Ovary (tissue), 3 donors: Measurements from ENCODE around the gene CADM2.

Experiments
- EP300 ChIP-seq: sonication (generic); formaldehyde crosslinking; IDR thresholded peaks from one replicate; pipeline ENCODE4 v1.6.1; 2017; ENCODE audit warnings: antibody characterized with exemption
- POLR2A ChIP-seq: fragments of 450-650 bp; IDR thresholded peaks from one replicate; pipeline ENCODE4 v1.6.1; 2017; ENCODE audit warnings: antibody characterized with exemption, mild to moderate bottlenecking, moderate library complexity
- TF ChIP-seq, protein P1 (sequence below), 3 donors: fragments of 450-650 bp in 2 of 3; fragments of 200-600 bp in 1 of 3; IDR thresholded peaks; one replicate each; pipeline versions ENCODE4 v1.5.1 to v1.8.0; 2016 to 2022; ENCODE audit warnings: antibody characterized with exemption in 3 of 3, mild to moderate bottlenecking in 1 of 3
- donor health status: DM: no; HTN: no; CAD: no.

DNA sequence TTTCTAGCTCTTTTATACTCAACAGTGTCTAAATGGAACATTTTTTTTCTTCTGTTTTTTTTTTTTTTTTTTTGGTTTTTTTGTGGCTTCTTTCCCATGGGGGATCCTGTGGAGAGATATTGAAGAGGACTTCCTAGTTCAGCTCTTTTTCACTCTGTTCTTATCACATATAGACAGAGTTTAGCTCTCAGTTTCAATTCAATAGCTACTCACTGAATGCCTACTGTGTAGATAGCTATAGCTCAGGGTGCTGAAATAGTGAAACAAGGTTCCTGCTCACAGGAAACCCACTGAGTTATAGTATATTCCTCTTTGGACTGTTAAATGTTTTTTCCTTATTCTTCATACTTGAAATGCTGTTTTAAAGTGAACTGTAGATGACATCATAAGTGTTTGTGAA lies 918.8 kb downstream of the CADM2 start:
- TF ChIP-seq, protein P1, sequence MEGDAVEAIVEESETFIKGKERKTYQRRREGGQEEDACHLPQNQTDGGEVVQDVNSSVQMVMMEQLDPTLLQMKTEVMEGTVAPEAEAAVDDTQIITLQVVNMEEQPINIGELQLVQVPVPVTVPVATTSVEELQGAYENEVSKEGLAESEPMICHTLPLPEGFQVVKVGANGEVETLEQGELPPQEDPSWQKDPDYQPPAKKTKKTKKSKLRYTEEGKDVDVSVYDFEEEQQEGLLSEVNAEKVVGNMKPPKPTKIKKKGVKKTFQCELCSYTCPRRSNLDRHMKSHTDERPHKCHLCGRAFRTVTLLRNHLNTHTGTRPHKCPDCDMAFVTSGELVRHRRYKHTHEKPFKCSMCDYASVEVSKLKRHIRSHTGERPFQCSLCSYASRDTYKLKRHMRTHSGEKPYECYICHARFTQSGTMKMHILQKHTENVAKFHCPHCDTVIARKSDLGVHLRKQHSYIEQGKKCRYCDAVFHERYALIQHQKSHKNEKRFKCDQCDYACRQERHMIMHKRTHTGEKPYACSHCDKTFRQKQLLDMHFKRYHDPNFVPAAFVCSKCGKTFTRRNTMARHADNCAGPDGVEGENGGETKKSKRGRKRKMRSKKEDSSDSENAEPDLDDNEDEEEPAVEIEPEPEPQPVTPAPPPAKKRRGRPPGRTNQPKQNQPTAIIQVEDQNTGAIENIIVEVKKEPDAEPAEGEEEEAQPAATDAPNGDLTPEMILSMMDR (IDR thresholded peaks at IDR 0.05): no peak
- TF ChIP-seq POLR2A (no peak), EP300 (no peak)
